ENCODE measurements around the gene SYPL2.
A peak's percentile ranks its signal among the peaks of the same experiment; 100 is the strongest.

Gene SYPL2

GRCh38 chr1:109478806-109479205 is 12.5 kb downstream of the SYPL2 start:
- no peak overlapping the region for H3K4me3 ChIP-seq (ENCODE audit: low read depth, low read length)
- no peak for DNase-seq (ENCODE audit: low read depth)
- no peak for TF ChIP-seq CTCF (IDR thresholded peaks at IDR 0.05; ENCODE audit: low read depth, low read length, missing control alignments)

- no peak for TF ChIP-seq CTCF (IDR thresholded peaks at IDR 0.05; ENCODE audit: low read depth, low read length, missing control alignments)
- DNase-seq (ENCODE audit: low read depth), result no peak
- H3K4me3 ChIP-seq (ENCODE audit: low read depth, low read length), result no peak overlapping the region
These were observed 13.0 kb downstream of the SYPL2 start for GRCh38 chr1:109479311-109479710.

GRCh38 chr1:109479901-109480300 is 13.6 kb downstream of the SYPL2 start:
- no peak for DNase-seq (ENCODE audit: low read depth)
- TF ChIP-seq CTCF (IDR thresholded peaks at IDR 0.05; ENCODE audit: low read depth, low read length, missing control alignments), result no peak
- no peak overlapping the region for H3K4me3 ChIP-seq (ENCODE audit: low read depth, low read length)

- no peak for DNase-seq (ENCODE audit: low read depth)
- no peak for TF ChIP-seq CTCF (IDR thresholded peaks at IDR 0.05; ENCODE audit: low read depth, low read length, missing control alignments)
- no peak overlapping the region for H3K4me3 ChIP-seq (ENCODE audit: low read depth, low read length)
These were observed 15.3 kb downstream of the SYPL2 start for GRCh38 chr1:109481646-109482045.

- no peak for TF ChIP-seq CTCF (IDR thresholded peaks at IDR 0.05; ENCODE audit: low read depth, low read length, missing control alignments)
- DNase-seq (ENCODE audit: low read depth), result no peak
These were observed 15.9 kb downstream of the SYPL2 start for GRCh38 chr1:109482242-109482641.

GRCh38 chr1:109482791-109483671 is 16.7 kb downstream of the SYPL2 start:
- no peak for DNase-seq (ENCODE audit: low read depth)
- TF ChIP-seq CTCF (IDR thresholded peaks at IDR 0.05; ENCODE audit: low read depth, low read length, missing control alignments), result no peak
- peak overlapping the region; percentile 66 for H3K4me3 ChIP-seq (ENCODE audit: low read depth, low read length)

More at GRCh38 chr1:109482242-109482641, 15.9 kb downstream of the SYPL2 start:
- no peak overlapping the region for H3K4me3 ChIP-seq (ENCODE audit: low read depth, low read length)

Data from GM12864 (cell line).